ENCODE data around the gene ATE1. TPM values are rescaled to one million over a fixed set of nuclear protein-coding genes. Genes with fewer than 3 reads are reported as not detected.

ATE1 gene
- total RNA-seq, 1 donor from 2014 or later, result 35.4 TPM

- H3K27ac Mint-ChIP-seq, result no peak overlapping the region
- no peak overlapping the region for H3K4me3 Mint-ChIP-seq
Measured at GRCh38 chr10:121791761-121792160, 136.1 kb downstream of the ATE1 start.

GRCh38 chr10:121788717-121789116, 139.1 kb downstream of the ATE1 start:
- H3K4me3 Mint-ChIP-seq, result no peak overlapping the region
- H3K9me3 Mint-ChIP-seq, result no peaks in the 10 kb centered on the region
- peaks cover 19% of the 10 kb centered on the region for H3K4me1 Mint-ChIP-seq (ENCODE audit: unreplicated experiment)
- H3K27ac Mint-ChIP-seq, result no peak overlapping the region
- no peak for DNase-seq (ENCODE audit: extremely low spot score, unreplicated experiment)
- TF ChIP-seq, protein P1, sequence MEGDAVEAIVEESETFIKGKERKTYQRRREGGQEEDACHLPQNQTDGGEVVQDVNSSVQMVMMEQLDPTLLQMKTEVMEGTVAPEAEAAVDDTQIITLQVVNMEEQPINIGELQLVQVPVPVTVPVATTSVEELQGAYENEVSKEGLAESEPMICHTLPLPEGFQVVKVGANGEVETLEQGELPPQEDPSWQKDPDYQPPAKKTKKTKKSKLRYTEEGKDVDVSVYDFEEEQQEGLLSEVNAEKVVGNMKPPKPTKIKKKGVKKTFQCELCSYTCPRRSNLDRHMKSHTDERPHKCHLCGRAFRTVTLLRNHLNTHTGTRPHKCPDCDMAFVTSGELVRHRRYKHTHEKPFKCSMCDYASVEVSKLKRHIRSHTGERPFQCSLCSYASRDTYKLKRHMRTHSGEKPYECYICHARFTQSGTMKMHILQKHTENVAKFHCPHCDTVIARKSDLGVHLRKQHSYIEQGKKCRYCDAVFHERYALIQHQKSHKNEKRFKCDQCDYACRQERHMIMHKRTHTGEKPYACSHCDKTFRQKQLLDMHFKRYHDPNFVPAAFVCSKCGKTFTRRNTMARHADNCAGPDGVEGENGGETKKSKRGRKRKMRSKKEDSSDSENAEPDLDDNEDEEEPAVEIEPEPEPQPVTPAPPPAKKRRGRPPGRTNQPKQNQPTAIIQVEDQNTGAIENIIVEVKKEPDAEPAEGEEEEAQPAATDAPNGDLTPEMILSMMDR (conservative IDR thresholded peaks at IDR 0.05), result no peak
- peaks cover 17% of the 10 kb centered on the region for H3K36me3 Mint-ChIP-seq
- no peaks in the 10 kb centered on the region for H3K27me3 Mint-ChIP-seq

More at GRCh38 chr10:121791761-121792160, 136.1 kb downstream of the ATE1 start:
- no peak for DNase-seq (ENCODE audit: extremely low spot score, unreplicated experiment)
- H3K9me3 Mint-ChIP-seq, result no peaks in the 10 kb centered on the region
- TF ChIP-seq, protein P1 (conservative IDR thresholded peaks at IDR 0.05), result no peak
- no peaks in the 10 kb centered on the region for H3K27me3 Mint-ChIP-seq
- peaks cover 27% of the 10 kb centered on the region for H3K4me1 Mint-ChIP-seq (ENCODE audit: unreplicated experiment)
- peaks cover 26% of the 10 kb centered on the region for H3K36me3 Mint-ChIP-seq

DNA sequence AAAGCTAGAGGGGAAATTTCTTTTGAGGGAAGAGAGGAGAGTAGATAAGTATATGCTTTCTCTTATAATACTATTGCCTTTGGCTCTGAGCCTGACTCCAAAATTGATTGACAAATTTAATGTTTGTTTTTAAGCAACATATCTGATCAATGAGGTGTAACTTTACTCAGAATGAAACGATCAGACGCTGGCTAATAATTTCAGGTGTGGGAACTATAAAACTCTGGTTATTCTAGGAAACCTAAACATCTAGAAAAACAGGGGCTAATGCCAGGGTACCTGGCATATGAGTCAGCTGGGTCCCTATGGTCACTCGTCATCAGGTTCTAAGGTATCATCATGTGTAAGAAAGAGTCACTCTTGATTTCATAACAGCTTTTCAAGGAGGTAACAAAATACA, 139.7 kb downstream of the ATE1 start:
- Mint-ChIP-seq H3K27me3 (no peaks in the 10 kb centered on the region), H3K27ac (no peak overlapping the region), H3K9me3 (no peaks in the 10 kb centered on the region), H3K36me3 (peaks cover 19% of the 10 kb centered on the region), H3K4me3 (no peak overlapping the region), H3K4me1 (ENCODE audit: unreplicated experiment) (peaks cover 19% of the 10 kb centered on the region)
- TF ChIP-seq, protein P1 (conservative IDR thresholded peaks at IDR 0.05), result no peak
- no peak for DNase-seq (ENCODE audit: extremely low spot score, unreplicated experiment)

GRCh38 chr10:121787169-121787568, 140.7 kb downstream of the ATE1 start:
- no peak for DNase-seq (ENCODE audit: extremely low spot score, unreplicated experiment)
- no peaks in the 10 kb centered on the region for H3K27me3 Mint-ChIP-seq
- H3K4me1 Mint-ChIP-seq (ENCODE audit: unreplicated experiment), result peaks cover 19% of the 10 kb centered on the region
- H3K4me3 Mint-ChIP-seq, result no peak overlapping the region
- no peaks in the 10 kb centered on the region for H3K9me3 Mint-ChIP-seq
- TF ChIP-seq, protein P1 (conservative IDR thresholded peaks at IDR 0.05), result no peak
- H3K27ac Mint-ChIP-seq, result no peak overlapping the region
- peaks cover 28% of the 10 kb centered on the region for H3K36me3 Mint-ChIP-seq

GRCh38 chr10:121783782-121784372, 144.0 kb downstream of the ATE1 start:
- peaks cover 19% of the 10 kb centered on the region for H3K36me3 Mint-ChIP-seq
- H3K27me3 Mint-ChIP-seq, result no peaks in the 10 kb centered on the region
- TF ChIP-seq, protein P1 (conservative IDR thresholded peaks at IDR 0.05), result no peak
- no peak for DNase-seq (ENCODE audit: extremely low spot score, unreplicated experiment)
- no peak overlapping the region for H3K27ac Mint-ChIP-seq
- no peak overlapping the region for H3K4me3 Mint-ChIP-seq
- peaks cover 18% of the 10 kb centered on the region for H3K4me1 Mint-ChIP-seq (ENCODE audit: unreplicated experiment)
- no peaks in the 10 kb centered on the region for H3K9me3 Mint-ChIP-seq
